ENCODE results near the gene SPINDOC. TPM values are rescaled to one million over a fixed set of nuclear protein-coding genes. Genes with fewer than 3 reads are reported as not detected.

SPINDOC gene
- total RNA-seq, 2 donors from 2014 or later, result 7.0 to 12.1 TPM

DNA sequence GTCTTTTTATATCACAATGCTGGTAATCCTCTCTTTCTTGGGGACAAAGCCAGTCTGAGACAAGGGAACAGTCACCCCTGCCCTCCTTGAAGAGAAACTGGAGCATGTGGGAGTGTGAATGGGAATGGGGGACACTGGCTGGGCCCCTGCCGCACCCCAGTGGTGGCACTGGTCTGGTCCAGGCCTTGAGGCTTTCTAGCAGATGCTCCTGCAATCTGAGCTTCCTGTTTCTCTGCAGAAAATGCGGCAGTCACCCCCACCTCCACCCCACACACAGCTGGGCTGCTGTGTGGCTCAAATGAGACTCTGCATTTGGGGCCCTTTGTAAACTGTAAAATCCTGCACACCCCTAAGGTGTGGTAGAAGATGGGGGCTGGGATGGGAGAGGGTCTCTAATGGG is 19.1 kb downstream of the SPINDOC start:
- TF ChIP-seq, protein P1, sequence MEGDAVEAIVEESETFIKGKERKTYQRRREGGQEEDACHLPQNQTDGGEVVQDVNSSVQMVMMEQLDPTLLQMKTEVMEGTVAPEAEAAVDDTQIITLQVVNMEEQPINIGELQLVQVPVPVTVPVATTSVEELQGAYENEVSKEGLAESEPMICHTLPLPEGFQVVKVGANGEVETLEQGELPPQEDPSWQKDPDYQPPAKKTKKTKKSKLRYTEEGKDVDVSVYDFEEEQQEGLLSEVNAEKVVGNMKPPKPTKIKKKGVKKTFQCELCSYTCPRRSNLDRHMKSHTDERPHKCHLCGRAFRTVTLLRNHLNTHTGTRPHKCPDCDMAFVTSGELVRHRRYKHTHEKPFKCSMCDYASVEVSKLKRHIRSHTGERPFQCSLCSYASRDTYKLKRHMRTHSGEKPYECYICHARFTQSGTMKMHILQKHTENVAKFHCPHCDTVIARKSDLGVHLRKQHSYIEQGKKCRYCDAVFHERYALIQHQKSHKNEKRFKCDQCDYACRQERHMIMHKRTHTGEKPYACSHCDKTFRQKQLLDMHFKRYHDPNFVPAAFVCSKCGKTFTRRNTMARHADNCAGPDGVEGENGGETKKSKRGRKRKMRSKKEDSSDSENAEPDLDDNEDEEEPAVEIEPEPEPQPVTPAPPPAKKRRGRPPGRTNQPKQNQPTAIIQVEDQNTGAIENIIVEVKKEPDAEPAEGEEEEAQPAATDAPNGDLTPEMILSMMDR (IDR thresholded peaks at IDR 0.05), result no peak
- peaks cover 5% of the 10 kb centered on the region for H3K36me3 ChIP-seq
- no peak overlapping the region for H3K4me3 ChIP-seq
- H3K9me3 ChIP-seq, result no peaks in the 10 kb centered on the region
- H3K27me3 ChIP-seq, result no peaks in the 10 kb centered on the region
- peaks cover 0 to 1% of the 10 kb centered on the region in 2 donors for H3K4me1 ChIP-seq
- no peak overlapping the region for H3K27ac ChIP-seq
- DNase-seq (ENCODE audit: low spot score), result no peak

DNA sequence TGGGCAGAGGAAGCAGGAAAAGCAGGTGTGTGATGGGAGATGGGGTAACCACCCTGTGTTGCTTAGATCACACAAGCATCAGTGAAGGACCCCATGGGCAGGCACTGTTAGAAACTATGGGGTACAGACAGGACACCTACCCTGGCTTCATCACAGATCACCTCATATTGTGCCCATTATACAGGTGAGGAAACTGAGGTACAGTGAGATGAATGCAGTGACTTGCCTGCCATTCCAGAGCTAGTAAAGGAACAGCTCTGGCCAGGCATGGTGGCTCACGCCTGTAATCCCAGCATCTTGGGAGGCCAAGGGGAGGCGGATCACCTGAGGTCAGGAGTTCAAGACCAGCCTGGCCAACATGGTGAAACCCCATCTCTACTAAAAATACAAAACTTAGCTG is 19.8 kb downstream of the SPINDOC start:
- H3K27ac ChIP-seq, result no peak overlapping the region
- peaks cover 0 to 8% of the 10 kb centered on the region in 2 donors for H3K4me1 ChIP-seq
- H3K36me3 ChIP-seq, result no peaks in the 10 kb centered on the region
- DNase-seq (ENCODE audit: low spot score), result no peak
- no peaks in the 10 kb centered on the region for H3K9me3 ChIP-seq
- TF ChIP-seq, protein P1 (IDR thresholded peaks at IDR 0.05), result no peak
- no peak overlapping the region for H3K4me3 ChIP-seq
- H3K27me3 ChIP-seq, result no peaks in the 10 kb centered on the region

DNA sequence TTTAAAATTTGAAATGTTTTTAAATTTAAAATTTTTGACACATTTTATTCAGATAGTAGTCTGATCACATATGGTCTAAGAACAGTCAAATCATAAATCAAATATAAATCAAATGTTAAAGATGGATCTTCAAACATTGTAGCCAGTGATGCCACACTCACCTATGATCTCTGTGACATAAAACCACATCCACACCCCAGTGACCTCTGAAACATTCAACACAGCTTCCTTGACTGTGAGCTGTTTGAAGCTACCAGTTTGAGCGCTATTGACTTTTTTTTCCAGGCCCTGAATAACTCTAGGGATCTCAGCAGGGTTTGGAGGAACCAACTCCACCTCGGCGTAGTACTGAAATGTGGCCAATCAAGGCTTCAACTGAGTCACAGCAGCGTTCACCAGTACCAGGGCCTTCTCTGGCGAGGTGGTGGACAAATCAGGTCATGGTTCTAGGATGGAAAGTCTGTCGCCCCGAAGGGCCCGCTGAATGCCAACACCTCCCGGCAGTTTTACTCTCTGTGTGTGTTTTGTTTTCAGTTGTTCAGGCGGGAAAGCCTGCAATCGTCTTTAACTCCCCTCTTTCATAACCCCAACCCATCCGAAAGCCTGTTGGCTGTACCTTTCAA is 21.4 kb downstream of the SPINDOC start:
- H3K27me3 ChIP-seq, result no peaks in the 10 kb centered on the region
- no peak for DNase-seq (ENCODE audit: low spot score)
- H3K27ac ChIP-seq, result no peak overlapping the region
- H3K36me3 ChIP-seq, result no peaks in the 10 kb centered on the region
- no peak overlapping the region for H3K4me3 ChIP-seq
- no peaks in the 10 kb centered on the region for H3K9me3 ChIP-seq
- peaks cover 0 to 12% of the 10 kb centered on the region in 2 donors for H3K4me1 ChIP-seq
- TF ChIP-seq, protein P1 (IDR thresholded peaks at IDR 0.05), result no peak

DNA sequence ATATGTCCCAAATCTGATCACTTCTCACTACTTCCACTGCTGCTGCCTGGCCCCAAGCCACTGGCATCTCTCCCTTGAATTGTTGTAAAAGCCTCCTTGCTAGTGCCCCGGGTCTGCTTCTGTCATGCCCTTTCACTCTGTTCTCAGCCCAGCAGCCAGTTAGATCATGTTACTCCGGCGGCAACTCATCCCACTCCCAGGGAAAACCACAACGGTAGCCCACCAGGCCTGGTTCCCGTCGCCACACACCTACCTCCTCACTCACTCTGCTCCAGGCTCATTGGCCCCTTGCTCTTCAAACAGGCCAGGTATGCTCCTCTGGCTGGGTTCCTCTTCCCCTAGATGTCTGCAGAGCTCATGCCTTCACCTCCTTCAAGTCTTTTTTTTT is 21.9 kb downstream of the SPINDOC start:
- H3K9me3 ChIP-seq, result no peaks in the 10 kb centered on the region
- no peak overlapping the region for H3K4me3 ChIP-seq
- peaks cover 0 to 15% of the 10 kb centered on the region in 2 donors for H3K4me1 ChIP-seq
- H3K27me3 ChIP-seq, result no peaks in the 10 kb centered on the region
- no peak overlapping the region for H3K27ac ChIP-seq
- DNase-seq (ENCODE audit: low spot score), result no peak
- H3K36me3 ChIP-seq, result no peaks in the 10 kb centered on the region
- TF ChIP-seq, protein P1 (IDR thresholded peaks at IDR 0.05), result no peak

DNA sequence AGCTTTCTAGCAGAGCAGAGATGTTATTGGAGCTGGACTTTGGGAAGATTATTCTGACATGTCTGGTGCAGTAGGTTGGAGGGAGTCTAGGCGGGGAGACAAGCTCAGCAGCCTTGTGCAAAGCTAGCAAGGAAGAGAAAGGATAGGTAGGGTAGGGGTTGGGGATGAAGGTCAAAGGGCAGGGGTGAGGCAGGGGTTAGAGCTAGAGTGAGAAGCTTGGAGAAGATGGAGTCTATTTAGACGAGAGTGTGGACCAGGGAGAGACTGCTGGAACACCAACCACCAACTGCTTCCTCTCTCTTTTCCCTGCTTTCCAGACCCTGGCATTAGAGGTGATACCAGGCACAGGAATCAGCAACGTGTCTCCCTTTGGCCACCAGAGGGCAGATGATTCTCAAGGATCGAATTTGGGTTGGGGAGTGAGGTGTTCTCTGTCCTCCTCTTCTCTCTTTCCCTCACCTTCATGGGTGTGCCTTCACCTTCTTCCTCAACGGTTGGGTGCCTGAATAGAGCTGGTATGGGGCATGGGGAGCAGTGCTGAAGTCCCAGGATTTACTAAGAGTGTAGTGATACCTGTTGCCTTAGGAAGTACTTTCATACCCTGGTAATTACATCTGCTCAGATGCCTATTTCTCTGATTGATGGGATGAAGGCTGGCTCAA is 23.9 kb downstream of the SPINDOC start:
- TF ChIP-seq, protein P1 (IDR thresholded peaks at IDR 0.05), result peak; percentile 73 to 89
- no peak overlapping the region for H3K4me3 ChIP-seq
- DNase-seq (ENCODE audit: low spot score), result peak; percentile 84

More for the DNA sequence above, 23.9 kb downstream of the SPINDOC start:
- no peaks in the 10 kb centered on the region for H3K9me3 ChIP-seq
- no peaks in the 10 kb centered on the region for H3K27me3 ChIP-seq
- H3K4me1 ChIP-seq, result peaks cover 0 to 34% of the 10 kb centered on the region in 2 donors
- H3K27ac ChIP-seq, result no peak overlapping the region
- H3K36me3 ChIP-seq, result no peaks in the 10 kb centered on the region

All from right atrium auricular region (tissue), 2 donors.